LNCAP (cell line): ENCODE data around the gene FNIP1.

Experiments
- TF ChIP-seq, protein P1 (sequence below): fragments of 450-650 bp; IDR thresholded peaks from 2 replicates; pipeline ENCODE4 v1.5.1; 2017; ENCODE audit warnings: mild to moderate bottlenecking

The FNIP1 gene

DNA sequence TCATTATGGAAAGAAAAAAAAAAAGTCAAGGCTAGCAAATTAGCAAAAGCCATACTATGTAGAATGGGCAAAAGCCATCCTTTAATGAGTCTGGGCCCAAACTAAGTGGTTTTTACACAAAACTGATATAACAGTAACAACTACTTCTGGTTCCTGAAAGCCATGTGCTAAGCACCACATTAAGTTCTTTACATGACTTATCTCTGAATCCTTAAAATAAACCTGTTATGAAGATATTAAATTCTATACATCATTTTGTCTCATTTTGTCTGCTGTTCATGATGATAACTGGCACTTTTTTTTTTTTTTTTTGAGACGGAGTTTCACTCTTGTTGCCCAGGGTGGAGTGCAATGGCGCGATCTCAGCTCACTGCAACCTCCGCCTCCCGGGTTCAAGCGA, 5.0 kb downstream of the FNIP1 start:
- TF ChIP-seq, protein P1, sequence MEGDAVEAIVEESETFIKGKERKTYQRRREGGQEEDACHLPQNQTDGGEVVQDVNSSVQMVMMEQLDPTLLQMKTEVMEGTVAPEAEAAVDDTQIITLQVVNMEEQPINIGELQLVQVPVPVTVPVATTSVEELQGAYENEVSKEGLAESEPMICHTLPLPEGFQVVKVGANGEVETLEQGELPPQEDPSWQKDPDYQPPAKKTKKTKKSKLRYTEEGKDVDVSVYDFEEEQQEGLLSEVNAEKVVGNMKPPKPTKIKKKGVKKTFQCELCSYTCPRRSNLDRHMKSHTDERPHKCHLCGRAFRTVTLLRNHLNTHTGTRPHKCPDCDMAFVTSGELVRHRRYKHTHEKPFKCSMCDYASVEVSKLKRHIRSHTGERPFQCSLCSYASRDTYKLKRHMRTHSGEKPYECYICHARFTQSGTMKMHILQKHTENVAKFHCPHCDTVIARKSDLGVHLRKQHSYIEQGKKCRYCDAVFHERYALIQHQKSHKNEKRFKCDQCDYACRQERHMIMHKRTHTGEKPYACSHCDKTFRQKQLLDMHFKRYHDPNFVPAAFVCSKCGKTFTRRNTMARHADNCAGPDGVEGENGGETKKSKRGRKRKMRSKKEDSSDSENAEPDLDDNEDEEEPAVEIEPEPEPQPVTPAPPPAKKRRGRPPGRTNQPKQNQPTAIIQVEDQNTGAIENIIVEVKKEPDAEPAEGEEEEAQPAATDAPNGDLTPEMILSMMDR = no peak

DNA sequence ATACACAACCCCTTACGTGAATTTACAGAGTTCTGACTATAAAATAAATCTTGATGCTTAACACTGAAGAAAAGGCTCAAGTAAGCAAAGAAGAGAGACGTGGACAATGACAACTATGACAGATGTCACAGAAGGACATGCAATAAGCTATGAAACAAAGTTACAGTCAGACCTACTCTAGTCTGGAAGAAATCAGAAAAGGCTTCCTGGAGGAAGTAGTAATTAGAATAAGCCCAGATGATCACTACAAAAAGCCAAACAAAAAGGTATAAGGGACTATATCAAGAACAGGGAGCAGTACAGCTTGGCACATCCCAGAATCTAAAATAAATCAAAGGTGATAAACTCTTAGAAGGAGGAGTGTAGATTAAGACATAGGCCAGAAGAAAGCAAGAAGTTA, 6.3 kb downstream of the FNIP1 start:
- TF ChIP-seq, protein P1 = no peak

GRCh38 chr5:131789765-131790164, 7.1 kb downstream of the FNIP1 start:
- TF ChIP-seq, protein P1 = no peak

DNA sequence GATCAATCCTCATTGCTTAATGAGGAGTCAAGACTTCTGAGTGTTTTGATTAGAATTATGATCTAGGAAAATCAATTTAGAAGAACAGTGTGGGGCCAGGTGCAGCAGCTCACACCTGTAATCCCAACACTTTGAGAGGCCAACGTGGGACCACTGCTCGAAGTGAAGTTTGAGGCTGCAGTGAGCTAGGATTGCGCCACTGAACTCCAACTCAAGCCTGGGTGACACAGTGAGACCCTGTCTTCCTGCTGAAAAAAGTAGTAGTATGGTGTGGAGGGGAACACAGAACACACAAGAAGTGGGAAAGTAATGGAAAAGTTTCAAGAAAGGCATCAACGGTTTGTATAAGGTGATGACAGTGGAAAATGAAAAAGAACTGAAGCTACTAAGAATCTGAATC, 9.1 kb downstream of the FNIP1 start:
- TF ChIP-seq, protein P1 = no peak

DNA sequence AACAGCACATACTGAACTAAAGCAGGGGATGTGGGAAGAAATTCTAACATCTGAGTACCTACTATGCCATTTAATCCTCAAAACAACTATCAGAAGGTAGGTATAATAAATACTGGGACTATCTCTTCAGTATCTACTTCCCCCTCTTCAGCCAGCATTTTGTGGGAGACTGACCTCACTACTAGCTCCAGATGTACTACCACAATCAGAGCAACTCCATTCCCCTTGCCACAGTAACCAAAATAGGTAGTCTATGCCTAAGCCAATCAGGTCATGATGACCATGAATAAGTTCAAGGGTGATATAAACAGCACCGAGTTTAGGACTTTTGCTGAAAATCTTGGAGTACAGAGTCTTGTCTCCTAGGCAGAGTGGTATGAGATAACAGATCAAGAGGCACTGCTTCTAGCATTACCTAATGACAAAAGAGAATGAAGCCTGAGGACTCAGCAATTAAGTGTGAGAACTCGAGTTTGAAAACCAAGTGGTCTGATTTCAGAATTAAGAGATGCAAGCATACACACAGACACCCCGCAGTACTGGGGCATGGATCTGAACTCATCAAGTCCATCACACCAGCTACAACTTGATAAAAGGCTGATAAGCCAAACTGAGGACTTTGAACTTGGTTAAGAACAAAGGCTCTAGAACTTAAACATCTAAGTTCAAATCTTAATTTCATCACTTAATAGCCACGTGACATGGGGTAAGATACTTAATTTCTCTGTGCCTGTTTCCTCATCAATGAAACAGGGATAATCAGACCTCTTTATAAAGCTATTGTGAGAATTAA, 9.7 kb downstream of the FNIP1 start:
- TF ChIP-seq, protein P1 = no peak

- TF ChIP-seq, protein P1 = no peak
These were observed 10.8 kb downstream of the FNIP1 start for GRCh38 chr5:131786036-131786435.

- TF ChIP-seq, protein P1 = no peak
These were observed 12.9 kb downstream of the FNIP1 start for GRCh38 chr5:131783874-131784273.
